ENCODE measurements around the gene CA10.

CA10 gene

GRCh38 chr17:52147431-52147830 lies 11.1 kb downstream of the CA10 start:
- DNase-seq (ENCODE audit: low spot score), result no peak

DNA sequence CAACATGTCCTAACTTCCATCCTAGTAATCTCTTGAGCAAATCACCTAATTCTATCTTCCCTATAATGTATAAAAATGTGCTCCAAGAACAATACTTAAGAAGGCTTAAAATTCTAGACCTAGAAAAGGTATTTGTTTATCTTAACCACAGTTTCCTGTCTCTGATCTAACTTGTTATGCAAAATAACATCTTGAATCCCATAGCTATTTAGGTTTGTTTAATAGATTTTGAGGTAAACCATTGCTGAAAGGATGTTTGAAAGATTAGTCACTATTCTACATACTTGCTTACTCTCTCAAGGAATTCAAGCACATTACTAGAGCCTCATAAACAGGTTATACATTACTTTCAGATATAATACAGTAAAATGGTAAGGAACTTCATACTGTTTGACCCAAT lies 13.0 kb downstream of the CA10 start:
- DNase-seq (ENCODE audit: low spot score), result no peak

DNA sequence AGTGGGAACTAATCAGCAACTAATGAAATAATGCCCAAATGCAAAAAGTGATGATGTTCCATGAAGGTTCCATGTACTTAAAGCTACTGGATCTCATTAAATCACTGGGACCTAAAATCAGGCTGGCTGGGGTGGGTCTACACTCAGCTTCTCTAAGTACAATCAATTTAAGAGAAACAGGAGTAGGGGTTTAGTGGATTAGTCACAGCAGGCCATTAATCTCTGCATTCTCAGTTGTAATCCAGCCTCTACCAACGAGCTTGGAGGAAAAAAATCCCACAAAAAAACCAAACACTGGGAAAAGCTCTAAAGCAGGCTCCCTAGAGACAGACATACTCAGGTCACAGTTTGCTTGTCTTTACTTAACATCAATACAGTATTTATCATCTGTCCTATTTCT lies 15.0 kb downstream of the CA10 start:
- no peak for DNase-seq (ENCODE audit: low spot score)

DNA sequence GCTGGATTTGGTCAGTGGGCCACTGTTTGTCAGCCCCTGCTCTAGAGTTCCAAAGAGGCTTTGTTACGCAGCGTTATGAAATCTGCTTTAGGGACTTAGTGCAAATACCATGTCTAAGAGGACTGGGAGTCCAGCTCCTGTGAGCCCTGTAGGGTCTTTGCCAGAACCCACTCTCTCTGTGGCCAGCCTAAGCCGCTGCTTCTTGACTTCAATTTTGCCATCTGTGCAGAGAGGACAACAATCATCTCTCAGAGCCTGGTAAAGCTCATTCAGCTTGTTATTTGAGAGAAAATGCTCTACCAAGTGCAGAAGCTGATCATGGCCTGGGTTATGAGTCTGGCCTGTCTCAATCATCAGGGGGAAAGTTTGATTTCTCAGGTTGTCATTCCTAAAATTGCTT lies 17.9 kb downstream of the CA10 start:
- DNase-seq (ENCODE audit: low spot score), result no peak

DNA sequence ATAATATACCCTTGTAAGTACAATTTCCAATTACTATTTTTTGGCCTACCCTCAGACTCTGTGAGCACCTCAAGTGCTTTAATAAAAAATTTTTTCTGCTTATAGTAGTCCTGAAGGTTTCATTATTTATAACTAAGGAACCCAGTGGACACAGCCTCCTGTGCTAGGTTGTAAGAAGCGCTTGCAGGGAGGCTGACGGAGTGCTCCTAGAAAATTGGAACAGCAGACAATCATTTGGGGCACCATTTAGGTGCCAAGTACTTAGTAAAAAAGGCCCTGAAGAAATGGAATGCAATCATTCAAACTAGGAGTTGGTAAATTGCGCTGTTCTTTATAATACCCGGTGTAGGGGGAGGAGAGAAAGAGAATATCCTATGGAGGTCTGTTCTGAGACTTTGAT lies 19.8 kb downstream of the CA10 start:
- DNase-seq (ENCODE audit: low spot score), result no peak

GRCh38 chr17:52138350-52138749 lies 20.2 kb downstream of the CA10 start:
- DNase-seq (ENCODE audit: low spot score), result no peak

DNA sequence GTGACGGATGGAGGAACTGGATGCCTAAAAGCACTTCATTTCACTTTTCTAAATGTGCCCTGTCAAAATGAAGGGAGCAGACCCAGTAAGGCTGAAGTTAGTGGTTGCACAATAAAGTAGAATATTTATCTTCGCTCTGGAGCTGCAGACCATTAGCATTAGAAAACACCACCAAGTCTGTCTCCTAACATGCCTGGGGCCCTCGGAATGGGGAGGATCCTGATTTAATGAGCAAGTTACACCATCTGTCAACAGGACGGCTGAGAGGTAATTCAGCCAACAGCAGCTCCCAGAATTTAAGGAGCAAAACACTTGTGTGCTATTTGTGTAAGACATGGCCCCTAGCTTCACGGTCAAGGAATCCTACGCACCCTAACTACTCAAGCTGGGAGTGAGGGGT lies 22.3 kb downstream of the CA10 start:
- DNase-seq (ENCODE audit: low spot score), result no peak

GRCh38 chr17:52134641-52135040 lies 23.9 kb downstream of the CA10 start:
- no peak for DNase-seq (ENCODE audit: low spot score)

GRCh38 chr17:52128721-52129120 lies 29.8 kb downstream of the CA10 start:
- no peak for DNase-seq (ENCODE audit: low spot score)

GRCh38 chr17:52124993-52125392 lies 33.5 kb downstream of the CA10 start:
- DNase-seq (ENCODE audit: low spot score), result no peak

- no peak for DNase-seq (ENCODE audit: low spot score)
These were observed 34.0 kb downstream of the CA10 start for GRCh38 chr17:52124561-52124960.

DNA sequence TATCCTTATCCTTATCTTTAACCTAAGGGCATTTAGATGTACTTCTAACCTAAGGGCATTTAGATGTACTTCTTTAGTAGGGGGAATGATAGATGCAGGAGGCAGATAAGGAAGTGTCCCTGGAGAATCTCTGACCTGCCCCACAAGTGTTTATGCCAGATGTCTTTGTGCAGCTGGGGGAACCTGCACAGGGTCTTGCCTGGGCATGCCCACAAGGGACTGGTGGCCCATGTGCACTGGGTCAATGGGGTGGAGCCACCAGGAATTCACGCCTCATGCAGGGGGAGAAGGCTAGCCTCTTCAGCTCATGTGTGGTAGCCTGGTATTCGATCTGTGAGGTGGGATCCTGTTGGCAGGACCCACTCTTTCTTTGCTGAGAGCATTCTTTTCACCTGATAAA lies 38.0 kb downstream of the CA10 start:
- no peak for DNase-seq (ENCODE audit: low spot score)

DNA sequence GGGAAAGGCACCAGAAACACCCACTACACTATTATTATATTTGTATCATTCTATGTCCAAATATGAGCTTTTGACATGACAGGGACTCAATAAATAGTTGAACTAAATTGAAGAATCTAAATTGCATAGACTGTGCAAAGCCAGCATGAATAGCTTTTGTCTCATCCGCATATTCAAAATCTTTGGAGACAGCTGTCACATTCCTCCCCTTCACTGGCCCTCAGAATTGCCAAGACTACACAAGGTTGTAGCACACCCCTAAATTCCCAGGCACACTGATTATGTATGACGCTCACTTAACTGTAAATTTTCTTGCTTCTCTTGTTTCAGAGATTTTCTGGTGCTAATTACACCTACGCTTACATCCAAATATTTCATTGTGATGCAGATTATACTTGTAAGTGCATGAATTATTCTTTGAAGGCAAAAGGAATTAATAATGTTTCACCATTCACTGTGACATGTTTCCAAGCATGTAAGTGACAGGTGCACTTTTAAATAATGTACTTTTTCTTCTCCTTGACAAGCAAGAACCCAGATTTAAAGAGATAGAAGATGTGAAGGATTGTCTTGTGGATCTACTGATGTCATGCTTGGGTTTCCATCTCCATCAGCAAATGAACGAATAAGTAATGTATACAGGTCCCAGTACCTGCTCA lies 47.5 kb downstream of the CA10 start:
- no peak for DNase-seq (ENCODE audit: low spot score)

DNA sequence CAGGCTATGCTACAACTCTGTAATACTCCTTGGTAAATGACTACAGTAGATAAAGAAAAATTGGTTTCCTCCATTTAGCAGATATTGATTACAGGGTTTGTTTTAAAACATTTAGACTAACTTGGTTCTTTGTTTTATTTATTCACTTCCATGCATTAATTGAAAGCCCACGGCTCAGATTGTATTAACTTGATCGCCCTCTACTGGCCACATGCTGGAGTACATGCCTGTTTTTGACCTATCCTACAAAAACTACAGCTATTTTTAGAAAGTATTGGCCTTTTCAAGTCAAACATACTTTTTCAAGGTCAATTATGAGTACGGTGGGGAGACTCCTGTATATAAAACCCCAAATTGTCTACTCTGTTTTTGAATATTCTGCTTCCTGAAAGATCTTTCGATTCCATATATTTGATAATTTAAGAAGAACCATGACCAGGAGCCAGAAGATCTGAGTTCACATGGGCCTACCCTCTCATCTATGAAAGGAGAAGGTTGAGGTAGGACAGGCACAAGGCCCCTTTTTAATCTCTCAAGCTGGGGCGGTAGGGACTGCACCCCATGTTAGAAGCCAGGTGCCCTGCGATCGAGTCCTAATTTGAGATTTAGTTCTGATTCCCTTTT lies 51.8 kb downstream of the CA10 start:
- DNase-seq (ENCODE audit: low spot score), result peak; percentile 65

DNA sequence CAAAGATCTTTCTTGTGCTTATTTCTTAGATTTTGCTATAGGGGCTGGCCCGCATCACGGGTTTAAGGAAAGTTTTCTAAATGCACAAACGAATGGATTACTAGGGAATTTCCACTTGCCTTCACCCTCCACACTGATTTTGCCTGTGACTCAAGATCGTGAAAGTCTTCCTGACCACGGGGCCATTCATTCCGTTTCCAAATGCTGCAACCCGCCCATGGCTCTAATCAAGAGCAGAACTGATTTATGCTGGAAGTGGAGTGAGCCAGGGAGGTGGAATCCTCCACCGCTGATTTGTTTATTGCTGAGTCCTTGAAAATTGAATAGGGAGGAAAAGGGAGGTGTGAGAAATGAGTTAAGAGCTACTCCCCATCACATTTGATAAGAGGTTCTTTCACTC lies 52.4 kb downstream of the CA10 start:
- DNase-seq (ENCODE audit: low spot score), result no peak

GRCh38 chr17:52105591-52105990 lies 52.9 kb downstream of the CA10 start:
- DNase-seq (ENCODE audit: low spot score), result no peak

- no peak for DNase-seq (ENCODE audit: low spot score)
These were observed 62.5 kb downstream of the CA10 start for GRCh38 chr17:52096056-52096455.

DNA sequence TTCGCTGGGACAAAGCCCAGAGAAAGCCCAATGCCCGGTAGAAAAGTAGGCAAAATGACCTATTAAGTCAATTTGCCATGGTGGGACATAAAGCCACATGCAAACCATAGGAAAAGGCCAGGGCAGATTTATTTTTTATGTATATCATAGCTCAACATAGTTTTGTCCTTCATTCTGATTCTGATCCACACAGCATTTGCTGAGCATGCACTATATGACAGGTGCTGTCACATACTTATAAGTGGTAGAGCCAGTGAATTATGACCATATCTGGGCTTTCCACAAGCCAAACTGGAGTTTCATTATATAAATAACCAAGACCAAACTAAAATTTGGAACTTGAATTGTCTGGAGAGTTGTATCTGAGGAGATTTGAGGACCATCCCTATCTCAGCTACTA lies 74.3 kb downstream of the CA10 start:
- DNase-seq (ENCODE audit: low spot score), result no peak

- no peak for DNase-seq (ENCODE audit: low spot score)
These were observed 79.0 kb downstream of the CA10 start for GRCh38 chr17:52079496-52079895.

DNA sequence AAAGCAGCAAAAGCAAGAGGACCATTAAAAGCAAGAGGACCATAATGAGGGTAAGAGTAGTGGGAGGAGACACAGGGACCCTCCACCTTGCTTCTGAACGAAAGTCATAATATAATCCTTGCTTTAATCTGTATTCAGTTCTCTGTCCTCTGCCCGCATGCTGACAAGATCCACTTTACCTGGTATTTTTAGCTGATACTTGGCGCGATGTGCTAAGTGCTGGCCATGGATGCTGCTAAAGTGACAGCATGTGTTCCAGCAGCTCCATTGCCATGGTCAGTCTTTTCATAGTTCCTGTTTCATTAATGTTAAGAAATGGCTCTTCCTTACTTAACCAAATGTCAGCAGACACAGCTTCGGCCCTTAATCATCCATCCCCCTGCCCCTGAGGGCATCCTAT lies 86.8 kb downstream of the CA10 start:
- DNase-seq (ENCODE audit: low spot score), result no peak

DNA sequence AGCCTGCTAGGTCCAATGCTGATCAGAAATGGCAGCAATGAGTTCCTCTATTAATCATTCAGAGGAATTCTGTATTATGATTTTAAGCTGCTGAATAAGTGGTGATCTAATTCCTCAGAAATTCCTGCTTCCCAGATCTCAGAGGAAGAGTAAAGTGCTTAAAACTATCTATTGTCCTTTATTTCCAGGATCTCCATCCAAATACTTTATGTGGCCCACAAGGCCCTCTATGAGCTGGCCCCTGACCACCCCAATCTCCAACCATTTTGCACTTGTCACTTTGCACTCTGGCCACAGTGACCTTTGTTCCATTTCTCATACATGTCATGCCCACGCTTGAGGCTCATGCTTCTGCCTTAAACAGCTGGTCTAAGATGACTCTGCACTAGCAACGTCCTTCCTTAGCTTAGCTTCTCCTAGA lies 93.7 kb downstream of the CA10 start:
- no peak for DNase-seq (ENCODE audit: low spot score)

- DNase-seq (ENCODE audit: low spot score), result no peak
These were observed 109.0 kb downstream of the CA10 start for GRCh38 chr17:52049496-52049895.

DNA sequence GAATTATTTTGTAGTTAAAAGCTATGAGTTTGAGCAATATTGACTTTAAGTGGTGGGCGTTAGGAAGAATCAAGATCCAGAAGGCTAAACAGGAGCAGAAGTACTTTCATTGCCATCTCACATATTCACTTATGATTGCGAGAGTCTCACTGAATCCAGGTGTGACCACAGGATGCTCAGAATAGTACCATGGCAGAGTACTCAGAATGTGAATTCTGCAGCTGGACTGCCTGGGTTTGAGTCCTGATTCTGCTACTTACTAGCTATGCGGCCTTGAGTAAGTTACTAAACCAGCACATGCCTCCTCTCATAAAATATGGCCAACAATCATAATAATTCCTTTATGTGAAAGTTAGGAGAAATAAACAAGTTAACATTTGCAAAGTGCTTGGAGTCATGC lies 109.5 kb downstream of the CA10 start:
- DNase-seq (ENCODE audit: low spot score), result no peak

Measured in Ammon's horn (tissue), 1 donor.